B cell (primary cell): ENCODE results near the gene SGSM1. TPM values are rescaled to one million over a fixed set of nuclear protein-coding genes. Genes with fewer than 3 reads are reported as not detected.

Experiments
- ATAC-seq: fragments of 200-7000 bp; cut with Tn5 transposase; one replicate; pipeline ENCODE4 v1.10.0; 2021; ENCODE audit warnings: low read depth, mild to moderate bottlenecking, moderate number of reproducible peaks, moderate library complexity
- CTCF ChIA-PET: fragments of 350-600 bp; sonication (Branson Sonifier 250); formaldehyde crosslinking; loops from one replicate; lab custom pipeline; 2021; ENCODE audit warnings: antibody characterized with exemption, inconsistent platforms; lab: Charles Lee
- POLR2A ChIA-PET: fragments of 350-600 bp; sonication (Branson Sonifier 250); formaldehyde crosslinking; loops from one replicate; lab custom pipeline; 2021; ENCODE audit warnings: antibody characterized with exemption; lab: Charles Lee
- DNase-seq: peaks from one replicate; pipeline ENCODE4 v3.0.0; 2013
- H2AFZ ChIP-seq: 2 replicates; pipeline ENCODE4 v1.6.1; 2012; ENCODE audit warnings: mild to moderate bottlenecking, low read depth, low read length; ENCODE audit not compliant: insufficient read depth, poor library complexity, severe bottlenecking
- H3K27ac ChIP-seq, 2 donors: 1 replicate in 1 of 2; 2 replicates in 1 of 2; pipeline ENCODE4 v1.5.1; 2012 to 2013; ENCODE audit warnings: low read length in 2 of 2, mild to moderate bottlenecking in 2 of 2, moderate library complexity in 1 of 2
- H3K27me3 ChIP-seq, 4 experiments: fragments of 200-600 bp in 1 of 4; sonication (generic) in 1 of 4; replicated peaks in 1 of 4; 1 replicate in 2 of 4; 2 replicates in 2 of 4; pipeline versions ENCODE4 v1.6.1 to v1.7.0; 2013 to 2016; ENCODE audit warnings: low read length in 3 of 4, mild to moderate bottlenecking in 2 of 4, mixed read lengths in 1 of 4, moderate library complexity in 1 of 4; ENCODE audit not compliant: insufficient read depth in 4 of 4, control insufficient read depth in 3 of 4; ENCODE audit errors: control extremely low read depth in 1 of 4
- H3K36me3 ChIP-seq, 2 experiments: replicated peaks in 1 of 2; 1 replicate in 1 of 2; 2 replicates in 1 of 2; pipeline versions ENCODE4 v1.6.1 to v1.7.1; 2013; ENCODE audit warnings: low read length in 1 of 2; ENCODE audit not compliant: insufficient read depth in 2 of 2, control insufficient read depth in 1 of 2; ENCODE audit errors: control extremely low read depth in 1 of 2, extremely low read depth in 1 of 2
- H3K4me1 ChIP-seq, 2 donors: fragments of 200-600 bp in 1 of 2; sonication (generic) in 1 of 2; 1 replicate in 1 of 2; 2 replicates in 1 of 2; pipeline versions ENCODE4 v1.5.1 to v1.6.1; 2013 to 2017; ENCODE audit warnings: low read length in 2 of 2; ENCODE audit not compliant: control insufficient read depth in 2 of 2, insufficient read depth in 2 of 2
- H3K4me2 ChIP-seq: replicated peaks from 2 replicates; pipeline ENCODE3; 2012; ENCODE audit warnings: mild to moderate bottlenecking, low read depth, low read length; ENCODE audit not compliant: poor library complexity, severe bottlenecking
- H3K4me3 ChIP-seq, 5 experiments: fragments of 200-600 bp in 1 of 5; sonication (generic) in 1 of 5; 1 replicate in 3 of 5; 2 replicates in 2 of 5; pipeline versions ENCODE4 v1.5.1 to v1.7.0; 2011 to 2016; ENCODE audit warnings: low read length in 4 of 5, mild to moderate bottlenecking in 4 of 5, low read depth in 2 of 5, control low read depth in 1 of 5, moderate library complexity in 1 of 5; ENCODE audit not compliant: insufficient read depth in 1 of 5; ENCODE audit errors: control extremely low read depth in 1 of 5, extremely low read depth in 1 of 5
- H3K79me2 ChIP-seq: fragments of 200-600 bp; sonication (generic); one replicate; pipeline ENCODE4 v1.6.0; 2016; ENCODE audit warnings: low read length; ENCODE audit not compliant: control insufficient read depth, insufficient read depth
- H3K9ac ChIP-seq: fragments of 200-600 bp; sonication (generic); 2 replicates; pipeline ENCODE4 v1.6.1; 2017; ENCODE audit warnings: mild to moderate bottlenecking, low read length, moderate library complexity
- H3K9me3 ChIP-seq, 3 donors: one replicate each; pipeline versions ENCODE4 v1.6.1 to v1.7.1; 2013; ENCODE audit warnings: low read length in 2 of 3; ENCODE audit not compliant: control insufficient read depth in 2 of 3, insufficient read depth in 1 of 3; ENCODE audit errors: control extremely low read depth in 1 of 3
- H4K20me1 ChIP-seq: 2 replicates; pipeline ENCODE4 v1.6.0; 2012; ENCODE audit warnings: mild to moderate bottlenecking, low read length; ENCODE audit not compliant: insufficient read depth, control insufficient read depth, poor library complexity, severe bottlenecking
- H3K27ac Mint-ChIP-seq: one replicate; pipeline ENCODE4 v1.8.0; 2021; ENCODE audit warnings: mixed read lengths
- H3K27me3 Mint-ChIP-seq: one replicate; pipeline ENCODE4 v1.8.0; 2021; ENCODE audit warnings: mixed read lengths
- H3K4me1 Mint-ChIP-seq: one replicate; pipeline ENCODE4 v1.8.0; 2021; ENCODE audit warnings: mixed read lengths
- H3K4me3 Mint-ChIP-seq: one replicate; pipeline ENCODE4 v1.8.0; 2021; ENCODE audit warnings: mixed read lengths
- H3K9me3 Mint-ChIP-seq: one replicate; pipeline ENCODE4 v1.8.0; 2022; ENCODE audit warnings: mixed read lengths; ENCODE audit not compliant: insufficient read depth
- CTCF ChIP-seq: fragments of 200-600 bp; IDR thresholded peaks from one replicate; pipeline ENCODE4 v1.8.0; 2022; ENCODE audit warnings: antibody characterized with exemption, mild to moderate bottlenecking
- EZH2 ChIP-seq: IDR thresholded peaks from 2 replicates; pipeline ENCODE4 v1.6.1; 2012; ENCODE audit warnings: borderline replicate concordance, low read depth, mild to moderate bottlenecking, moderate library complexity, low read length; ENCODE audit not compliant: insufficient read depth, poor library complexity, severe bottlenecking
- WGBS: methylation state at CpG from one replicate; pipeline ENCODE4 v1.1.5; 2013; ENCODE audit warnings: missing lambda C conversion rate; ENCODE audit not compliant: insufficient coverage; 5-methylcytosine and 5-hydroxymethylcytosine counted together
- intact Hi-C: fragments of 100-400 bp; cut with micrococcal nuclease; formaldehyde crosslinking; loops from one replicate; pipeline ENCODE4 v1.10.0; 2022
- polyA plus RNA-seq: library from polyadenylated mRNA; depleted of rRNA; stranded (reverse); fragments of >200 nt; gene quantifications from 2 replicates; pipeline ENCODE4 v1.2.3, GENCODE V29; 2012
- total RNA-seq, 2 donors: library from RNA; stranded (reverse); fragments of 120-200 nt in 1 of 2; gene quantifications; 1 replicate in 1 of 2; 2 replicates in 1 of 2; pipeline versions ENCODE4 v1.2.3 to v1.2.4, GENCODE V29; 2013 to 2022

The SGSM1 gene
- total and polyA plus RNA-seq, 2 donors (not counting 1 experiment from before 2014, with no cell fraction given): 0.91 to 1.3 TPM

GRCh38 chr22:24824250-24824649 lies 18.2 kb downstream of the SGSM1 start:
- CTCF ChIA-PET: no interaction called here
- no CpG with 5 or more reads among the region's 3 CpGs for WGBS
- no peaks in the 10 kb centered on the region for H3K4me1 Mint-ChIP-seq

DNA sequence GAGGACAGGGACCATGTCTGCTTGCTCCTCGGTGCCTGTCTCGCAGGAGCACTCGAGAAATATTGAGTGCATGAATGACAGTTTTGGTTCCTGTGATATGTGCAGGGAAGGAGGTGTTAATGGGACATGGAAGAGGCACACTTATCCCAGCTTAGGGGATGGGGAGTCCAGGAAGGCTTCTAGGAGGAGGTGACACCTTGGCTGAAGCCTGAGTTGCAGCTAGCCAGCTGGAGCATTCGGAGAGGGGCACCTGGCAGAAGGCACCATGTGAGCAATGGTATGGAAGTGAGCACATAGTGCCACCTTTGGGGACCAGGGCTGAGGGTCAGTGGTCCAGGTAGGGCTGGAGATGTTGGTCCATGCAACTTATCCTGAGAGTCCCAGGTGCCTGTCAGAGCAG lies 18.9 kb downstream of the SGSM1 start:
- Histone ChIP-seq H3K4me3 (no peak overlapping the region), H3K4me1 (no peaks in the 10 kb centered on the region), H3K79me2 (no peaks in the 10 kb centered on the region), H3K27ac (no peak overlapping the region), H2AFZ (no peak overlapping the region), H3K4me2 (no peak overlapping the region), H3K9ac (no peak overlapping the region), H3K9me3 (peaks cover 0 to 3% (median 0%) of the 10 kb centered on the region in 3 donors), H3K27me3 (peaks cover 0 to 9% (median 0%) of the 10 kb centered on the region in 4 experiments), H3K36me3 (no peaks in the 10 kb centered on the region), H4K20me1 (no peaks in the 10 kb centered on the region)
- no peak for ATAC-seq
- intact Hi-C loops: no loop called here
- H3K4me3 Mint-ChIP-seq: no peak overlapping the region
- H3K27me3 Mint-ChIP-seq: peaks cover 8% of the 10 kb centered on the region
- WGBS: 98% methylated on average over 4 of the region's 4 CpGs
- TF ChIP-seq EZH2: no peak
- TF ChIP-seq CTCF: no peak
- CTCF ChIA-PET: no interaction called here
- no peak for DNase-seq
- no peaks in the 10 kb centered on the region for H3K9me3 Mint-ChIP-seq
- H3K4me1 Mint-ChIP-seq: no peaks in the 10 kb centered on the region
- no peak overlapping the region for H3K27ac Mint-ChIP-seq
- POLR2A ChIA-PET: no interaction called here

More at GRCh38 chr22:24824250-24824649, 18.2 kb downstream of the SGSM1 start:
- H3K27ac ChIP-seq: no peak overlapping the region
- no peaks in the 10 kb centered on the region for H3K79me2 ChIP-seq
- no peak overlapping the region for H3K9ac ChIP-seq
- H3K4me2 ChIP-seq: no peak overlapping the region
- no peaks in the 10 kb centered on the region for H3K36me3 ChIP-seq
- intact Hi-C loops: no loop called here
- no peak for TF ChIP-seq EZH2
- TF ChIP-seq CTCF: no peak
- ATAC-seq (no peak), DNase-seq (no peak)
- Mint-ChIP-seq H3K9me3 (no peaks in the 10 kb centered on the region), H3K4me3 (no peak overlapping the region), H3K27me3 (peaks cover 8% of the 10 kb centered on the region), H3K27ac (no peak overlapping the region)
- no peaks in the 10 kb centered on the region for H3K4me1 ChIP-seq
- no peaks in the 10 kb centered on the region for H4K20me1 ChIP-seq
- H3K9me3 ChIP-seq: peaks cover 0 to 6% (median 0%) of the 10 kb centered on the region in 3 donors
- no peak overlapping the region for H2AFZ ChIP-seq
- POLR2A ChIA-PET: no interaction called here
- H3K4me3 ChIP-seq: no peak overlapping the region
- H3K27me3 ChIP-seq: peaks cover 0 to 10% (median 0%) of the 10 kb centered on the region in 4 experiments
